Osteoblast (primary cell): Measurements from ENCODE around the gene FITM1. TPM values are rescaled to one million over a fixed set of nuclear protein-coding genes. Genes with fewer than 3 reads are reported as not detected.

Experiments
- DNase-seq: peaks from one replicate; pipeline ENCODE4 v3.0.0; 2011; ENCODE audit warnings: low spot score, mixed read lengths; ENCODE audit not compliant: insufficient read length; ENCODE audit errors: missing footprints
- H2AFZ ChIP-seq: 2 replicates; pipeline ENCODE4 v1.6.0; 2011; ENCODE audit warnings: mild to moderate bottlenecking, low read length
- H3K27ac ChIP-seq: 2 replicates; pipeline ENCODE4 v1.5.1; 2011; ENCODE audit warnings: mild to moderate bottlenecking, low read depth, low read length, moderate library complexity
- H3K27me3 ChIP-seq: 2 replicates; pipeline ENCODE4 v1.6.0; 2012; ENCODE audit warnings: mild to moderate bottlenecking, control low read depth, inconsistent platforms, low read length, moderate library complexity; ENCODE audit not compliant: insufficient read depth
- H3K36me3 ChIP-seq: 2 replicates; pipeline ENCODE4 v1.5.1; 2011; ENCODE audit warnings: mild to moderate bottlenecking, low read length, control low read depth, moderate library complexity; ENCODE audit not compliant: insufficient read depth
- H3K4me1 ChIP-seq: 2 replicates; pipeline ENCODE4 v1.5.1; 2011; ENCODE audit warnings: mild to moderate bottlenecking, low read length, control low read depth, moderate library complexity; ENCODE audit not compliant: insufficient read depth
- H3K4me2 ChIP-seq: 2 replicates; pipeline ENCODE4 v1.6.0; 2011; ENCODE audit warnings: mild to moderate bottlenecking, low read length; ENCODE audit not compliant: insufficient read depth
- H3K4me3 ChIP-seq: fragments of 200-600 bp; sonication (generic); 3 replicates; pipeline ENCODE4 v1.5.1; 2012; ENCODE audit warnings: mild to moderate bottlenecking, low read length, inconsistent platforms; ENCODE audit not compliant: insufficient read depth
- H3K79me2 ChIP-seq: 2 replicates; pipeline ENCODE4 v1.6.0; 2012; ENCODE audit warnings: mild to moderate bottlenecking, low read length, control low read depth, inconsistent platforms; ENCODE audit not compliant: insufficient read depth
- H3K9me3 ChIP-seq: 2 replicates; pipeline ENCODE4 v1.5.1; 2011; ENCODE audit warnings: low read depth, low read length, control low read depth
- H4K20me1 ChIP-seq: 2 replicates; pipeline ENCODE4 v1.6.0; 2012; ENCODE audit warnings: mild to moderate bottlenecking, low read length, control low read depth; ENCODE audit not compliant: insufficient read depth
- small RNA-seq: library from RNA; depleted of rRNA; stranded (forward); fragments of <200 nt; gene quantifications from one replicate; pipeline ENCODE3, GENCODE V24; 2012
- total RNA-seq: library from RNA; depleted of rRNA; stranded (reverse); fragments of >200 nt; gene quantifications from 2 replicates; pipeline ENCODE4 v1.2.3, GENCODE V29; 2012
- TF ChIP-seq, protein P1 (sequence below): IDR thresholded peaks from 2 replicates; pipeline ENCODE4 v1.5.1; 2011; ENCODE audit warnings: mild to moderate bottlenecking, low read depth, low read length, moderate library complexity; ENCODE audit errors: extremely low read depth

FITM1 gene
- total RNA-seq, 1 donor: 0.72 TPM

DNA sequence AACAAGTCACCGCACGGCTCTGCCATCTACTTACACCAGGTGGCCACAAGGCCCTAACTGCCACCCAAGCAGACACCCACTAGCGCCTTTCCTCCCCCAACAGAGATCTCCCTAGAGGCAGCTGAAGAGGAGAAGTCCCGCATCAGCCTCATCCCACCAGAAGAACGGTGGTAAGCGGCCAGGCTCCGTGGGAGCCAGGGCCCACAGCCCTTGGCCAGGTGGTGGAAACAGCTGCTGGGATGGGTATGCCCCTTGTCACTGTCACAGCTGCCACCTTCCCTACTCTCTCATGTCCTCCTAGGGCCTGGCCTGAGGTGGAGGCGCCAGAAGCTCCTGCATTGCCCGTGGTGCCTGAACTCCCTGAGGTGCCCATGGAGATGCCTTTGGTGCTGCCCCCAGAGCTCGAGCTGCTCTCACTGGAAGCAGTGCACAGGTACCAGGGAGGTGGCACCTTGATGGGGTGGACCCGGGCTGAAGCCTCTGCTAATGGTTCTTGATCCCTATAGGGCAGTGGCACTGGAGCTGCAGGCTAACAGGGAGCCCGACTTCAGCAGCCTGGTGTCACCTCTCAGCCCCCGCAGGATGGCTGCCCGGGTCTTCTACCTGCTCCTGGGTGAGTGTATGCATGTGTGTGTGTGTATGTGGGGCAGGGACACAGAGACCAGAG, 49.0 kb downstream of the FITM1 start:
- Histone ChIP-seq H2AFZ (no peak overlapping the region), H3K36me3 (peaks cover 64% of the 10 kb centered on the region), H4K20me1 (no peaks in the 10 kb centered on the region), H3K4me2 (no peak overlapping the region), H3K27ac (peak overlapping the region; percentile 72), H3K27me3 (no peaks in the 10 kb centered on the region), H3K4me3 (no peak overlapping the region), H3K4me1 (peaks cover 7% of the 10 kb centered on the region), H3K9me3 (no peaks in the 10 kb centered on the region), H3K79me2 (no peaks in the 10 kb centered on the region)
- DNase-seq: peak; percentile 19
- TF ChIP-seq, protein P1, sequence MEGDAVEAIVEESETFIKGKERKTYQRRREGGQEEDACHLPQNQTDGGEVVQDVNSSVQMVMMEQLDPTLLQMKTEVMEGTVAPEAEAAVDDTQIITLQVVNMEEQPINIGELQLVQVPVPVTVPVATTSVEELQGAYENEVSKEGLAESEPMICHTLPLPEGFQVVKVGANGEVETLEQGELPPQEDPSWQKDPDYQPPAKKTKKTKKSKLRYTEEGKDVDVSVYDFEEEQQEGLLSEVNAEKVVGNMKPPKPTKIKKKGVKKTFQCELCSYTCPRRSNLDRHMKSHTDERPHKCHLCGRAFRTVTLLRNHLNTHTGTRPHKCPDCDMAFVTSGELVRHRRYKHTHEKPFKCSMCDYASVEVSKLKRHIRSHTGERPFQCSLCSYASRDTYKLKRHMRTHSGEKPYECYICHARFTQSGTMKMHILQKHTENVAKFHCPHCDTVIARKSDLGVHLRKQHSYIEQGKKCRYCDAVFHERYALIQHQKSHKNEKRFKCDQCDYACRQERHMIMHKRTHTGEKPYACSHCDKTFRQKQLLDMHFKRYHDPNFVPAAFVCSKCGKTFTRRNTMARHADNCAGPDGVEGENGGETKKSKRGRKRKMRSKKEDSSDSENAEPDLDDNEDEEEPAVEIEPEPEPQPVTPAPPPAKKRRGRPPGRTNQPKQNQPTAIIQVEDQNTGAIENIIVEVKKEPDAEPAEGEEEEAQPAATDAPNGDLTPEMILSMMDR: no peak

DNA sequence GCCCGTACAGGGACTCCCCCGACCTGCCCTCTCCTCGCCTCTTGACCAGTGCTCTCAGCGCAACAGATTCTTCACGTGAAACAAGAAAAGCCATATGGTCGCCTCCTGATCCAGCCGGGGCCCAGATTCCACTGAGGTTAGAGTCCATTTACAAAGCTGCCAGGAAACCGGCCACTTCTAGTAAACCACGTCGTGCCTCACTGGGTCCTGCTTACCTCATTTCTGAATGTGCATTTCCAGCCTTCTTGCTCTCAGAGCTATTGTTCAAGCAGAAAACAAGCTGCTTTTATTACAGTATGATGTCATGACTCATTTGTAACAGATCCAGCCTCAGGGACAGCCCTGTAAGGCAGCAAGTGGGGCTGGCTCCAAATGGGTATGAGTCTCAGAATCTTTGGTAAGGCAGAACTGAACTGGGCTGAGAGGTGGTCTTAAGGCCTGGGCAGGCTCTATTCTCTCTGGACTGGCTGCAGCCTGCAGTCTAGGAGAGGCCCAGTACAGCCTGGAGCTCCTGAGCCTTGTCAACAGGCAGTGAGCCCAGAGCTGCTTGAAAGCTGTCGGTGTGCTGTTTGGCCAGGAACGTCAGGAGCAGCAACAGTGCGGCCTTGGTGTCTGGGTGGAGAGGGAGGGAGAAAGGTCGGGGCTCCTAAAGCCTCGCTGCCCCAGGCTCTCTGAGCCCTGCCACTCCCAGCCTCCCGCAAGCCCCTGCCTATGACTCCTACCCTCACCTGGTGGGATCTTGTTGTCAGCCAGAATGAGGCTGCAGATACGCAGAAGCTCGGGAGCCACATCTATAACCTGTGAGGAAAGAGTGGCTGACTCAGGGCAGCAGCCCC, 49.7 kb downstream of the FITM1 start:
- Histone ChIP-seq H3K79me2 (no peaks in the 10 kb centered on the region), H3K4me3 (no peak overlapping the region), H3K4me1 (peaks cover 7% of the 10 kb centered on the region), H3K4me2 (no peak overlapping the region), H3K9me3 (no peaks in the 10 kb centered on the region), H4K20me1 (no peaks in the 10 kb centered on the region), H3K36me3 (peaks cover 70% of the 10 kb centered on the region), H2AFZ (no peak overlapping the region), H3K27ac (peak overlapping the region; percentile 72), H3K27me3 (no peaks in the 10 kb centered on the region)
- DNase-seq: peak; percentile 93
- TF ChIP-seq, protein P1: no peak

DNA sequence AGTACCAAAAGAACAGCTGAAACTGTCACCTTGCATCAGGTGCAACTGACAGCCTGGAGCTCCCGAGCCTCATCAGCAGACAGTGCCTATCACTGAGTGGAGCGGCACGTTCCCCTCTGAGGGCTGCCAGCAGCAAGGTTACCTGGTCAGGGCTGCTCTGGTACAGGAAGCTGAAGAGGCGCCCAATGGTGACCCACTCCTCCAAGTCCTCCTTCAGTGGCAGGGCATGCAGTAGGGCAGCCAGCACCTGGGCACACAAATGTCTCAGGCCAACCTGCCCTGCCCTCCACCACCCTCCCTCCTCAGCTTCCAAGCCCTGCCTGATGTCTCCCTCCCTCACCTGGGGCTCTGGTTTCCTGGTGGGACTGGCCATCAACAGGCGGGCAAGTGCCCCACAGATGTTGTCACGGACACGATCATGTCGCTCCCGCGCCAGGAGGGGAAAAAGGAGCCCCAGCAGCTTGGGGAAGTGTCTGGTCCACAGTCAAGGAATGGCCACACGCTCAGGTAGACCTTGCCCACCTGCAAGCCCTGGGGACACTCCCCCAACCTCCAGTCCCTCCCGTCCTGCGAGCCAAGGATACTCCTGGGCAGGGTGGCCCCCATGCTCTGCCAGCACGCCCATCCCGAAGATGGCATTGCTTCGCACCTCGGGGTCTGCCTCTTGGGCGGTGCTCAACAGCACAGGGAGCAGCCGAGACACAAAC, 51.1 kb downstream of the FITM1 start:
- H3K9me3 ChIP-seq: no peaks in the 10 kb centered on the region
- H3K27me3 ChIP-seq: no peaks in the 10 kb centered on the region
- peaks cover 83% of the 10 kb centered on the region for H3K36me3 ChIP-seq
- peaks cover 7% of the 10 kb centered on the region for H3K4me1 ChIP-seq
- no peak overlapping the region for H3K4me3 ChIP-seq
- H2AFZ ChIP-seq: no peak overlapping the region
- H3K27ac ChIP-seq: no peak overlapping the region
- H4K20me1 ChIP-seq: no peaks in the 10 kb centered on the region
- TF ChIP-seq, protein P1: no peak
- no peak overlapping the region for H3K4me2 ChIP-seq
- H3K79me2 ChIP-seq: peaks cover 8% of the 10 kb centered on the region
- DNase-seq: peak; percentile 5

Small RNA genes lying within 50 kb of the gene (small RNA-seq; reads per million reads assigned to genes)
- gene IPO4 (not detected), gene IRF9 (not detected), gene RNA5SP383 (not detected)

Other genes starting within 250 kb of the FITM1 start
- 31.5 and 36.5 TPM in 2 replicates for gene DHRS4, start 176.9 kb upstream of the FITM1 start, total RNA-seq
- gene DHRS4L2, start 141.7 kb upstream of the FITM1 start, total RNA-seq: 9.0 and 9.7 TPM in 2 replicates
- not detected in 2 replicates for gene CARMIL3, start 78.7 kb upstream of the FITM1 start, total RNA-seq
- gene CPNE6, start 59.1 kb upstream of the FITM1 start, total RNA-seq: not detected in 2 replicates
- gene PCK2, start 36.3 kb upstream of the FITM1 start, total RNA-seq: 26.2 and 35.1 TPM in 2 replicates
- 73.4 and 84.7 TPM in 2 replicates for gene DCAF11, start 15.9 kb upstream of the FITM1 start, total RNA-seq
- gene NRL, start 15.7 kb upstream of the FITM1 start, total RNA-seq: 1.5 and 1.8 TPM in 2 replicates
- gene PSME1, start 5.5 kb downstream of the FITM1 start, total RNA-seq: 95.5 and 111 TPM in 2 replicates
- 6.9 and 9.1 TPM in 2 replicates for gene EMC9, start 10.9 kb downstream of the FITM1 start, total RNA-seq
- 47.7 and 55.7 TPM in 2 replicates for gene PSME2, start 16.0 kb downstream of the FITM1 start, total RNA-seq
- 43.9 and 49.6 TPM in 2 replicates for gene RNF31, start 16.8 kb downstream of the FITM1 start, total RNA-seq
- 102 and 117 TPM in 2 replicates for gene IRF9, start 30.6 kb downstream of the FITM1 start, total RNA-seq
- gene REC8, start 41.4 kb downstream of the FITM1 start, total RNA-seq: 3.3 and 3.5 TPM in 2 replicates
- 38.9 and 47.0 TPM in 2 replicates for gene IPO4, start 58.2 kb downstream of the FITM1 start, total RNA-seq
- gene TM9SF1, start 64.8 kb downstream of the FITM1 start, total RNA-seq: 78.2 and 84.3 TPM in 2 replicates
- gene TSSK4, start 75.0 kb downstream of the FITM1 start, total RNA-seq: 0.36 TPM in 1 of 2 replicates, not detected in the other
- gene CHMP4A, start 82.8 kb downstream of the FITM1 start, total RNA-seq: 19.2 TPM in 2 replicates
- gene MDP1, start 85.4 kb downstream of the FITM1 start, total RNA-seq: 14.1 and 14.8 TPM in 2 replicates
- gene NEDD8, start 101.7 kb downstream of the FITM1 start, total RNA-seq: 56.3 and 69.1 TPM in 2 replicates
- gene GMPR2, start 102.3 kb downstream of the FITM1 start, total RNA-seq: 70.7 and 86.5 TPM in 2 replicates
- gene TINF2, start 112.0 kb downstream of the FITM1 start, total RNA-seq: 62.6 and 63.4 TPM in 2 replicates
- gene TGM1, start 132.5 kb downstream of the FITM1 start, total RNA-seq: 0.36 and 1.2 TPM in 2 replicates
- gene RABGGTA, start 140.9 kb downstream of the FITM1 start, total RNA-seq: 28.9 and 34.0 TPM in 2 replicates
- gene DHRS1, start 169.1 kb downstream of the FITM1 start, total RNA-seq: 9.8 and 13.6 TPM in 2 replicates
- 17.4 and 21.0 TPM in 2 replicates for gene NOP9, start 169.2 kb downstream of the FITM1 start, total RNA-seq
- gene CIDEB, start 177.3 kb downstream of the FITM1 start, total RNA-seq: 0.36 and 0.59 TPM in 2 replicates
- 4.7 and 5.1 TPM in 2 replicates for gene LTB4R2, start 179.5 kb downstream of the FITM1 start, total RNA-seq
- 1.2 and 1.8 TPM in 2 replicates for gene LTB4R, start 180.8 kb downstream of the FITM1 start, total RNA-seq
- 17.7 and 18.8 TPM in 2 replicates for gene ADCY4, start 204.4 kb downstream of the FITM1 start, total RNA-seq
- gene RIPK3, start 209.3 kb downstream of the FITM1 start, total RNA-seq: 9.1 and 11.9 TPM in 2 replicates
- 101 and 107 TPM in 2 replicates for gene NFATC4, start 237.5 kb downstream of the FITM1 start, total RNA-seq